GM10266 (cell line): ENCODE data around the gene DIP2C.

Experiments used
- DNase-seq: peaks from one replicate; pipeline ENCODE4 v3.0.0; 2012; ENCODE audit errors: extremely low spot score
- CTCF ChIP-seq: IDR thresholded peaks from 2 replicates; pipeline ENCODE4 v1.5.1; 2012; ENCODE audit warnings: mild to moderate bottlenecking, low read depth; ENCODE audit not compliant: control insufficient read depth, insufficient read depth; ENCODE audit errors: missing control alignments

DIP2C gene

DNA sequence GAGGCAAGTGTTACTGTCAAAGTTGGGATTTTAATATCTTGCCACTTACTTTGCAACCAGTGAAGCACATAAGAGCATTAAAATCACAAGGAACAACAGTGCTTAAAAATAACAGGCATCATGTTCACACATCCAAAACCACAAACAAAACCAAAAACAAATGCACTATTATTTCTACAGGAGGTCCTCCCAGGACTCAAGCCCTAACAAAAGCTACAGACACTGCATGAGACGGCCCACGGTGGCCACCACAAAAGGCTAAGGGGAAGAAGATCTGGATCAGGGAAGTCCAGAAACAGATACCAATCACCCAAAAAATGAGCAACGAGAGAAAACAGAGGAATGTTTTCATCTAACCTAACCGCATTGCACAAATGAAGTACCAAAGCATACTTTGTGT lies 395.8 kb downstream of the DIP2C start:
- no peak for DNase-seq
- no peak for TF ChIP-seq CTCF

- DNase-seq: no peak
- TF ChIP-seq CTCF: no peak
Observed at GRCh38 chr10:290026-290725, 399.3 kb downstream of the DIP2C start.

GRCh38 chr10:289581-289980 lies 399.9 kb downstream of the DIP2C start:
- no peak for TF ChIP-seq CTCF
- DNase-seq: no peak

GRCh38 chr10:288316-289200 lies 400.9 kb downstream of the DIP2C start:
- DNase-seq: no peak
- no peak for TF ChIP-seq CTCF

- DNase-seq: no peak
- no peak for TF ChIP-seq CTCF
Observed at GRCh38 chr10:287814-288213, 401.7 kb downstream of the DIP2C start.

DNA sequence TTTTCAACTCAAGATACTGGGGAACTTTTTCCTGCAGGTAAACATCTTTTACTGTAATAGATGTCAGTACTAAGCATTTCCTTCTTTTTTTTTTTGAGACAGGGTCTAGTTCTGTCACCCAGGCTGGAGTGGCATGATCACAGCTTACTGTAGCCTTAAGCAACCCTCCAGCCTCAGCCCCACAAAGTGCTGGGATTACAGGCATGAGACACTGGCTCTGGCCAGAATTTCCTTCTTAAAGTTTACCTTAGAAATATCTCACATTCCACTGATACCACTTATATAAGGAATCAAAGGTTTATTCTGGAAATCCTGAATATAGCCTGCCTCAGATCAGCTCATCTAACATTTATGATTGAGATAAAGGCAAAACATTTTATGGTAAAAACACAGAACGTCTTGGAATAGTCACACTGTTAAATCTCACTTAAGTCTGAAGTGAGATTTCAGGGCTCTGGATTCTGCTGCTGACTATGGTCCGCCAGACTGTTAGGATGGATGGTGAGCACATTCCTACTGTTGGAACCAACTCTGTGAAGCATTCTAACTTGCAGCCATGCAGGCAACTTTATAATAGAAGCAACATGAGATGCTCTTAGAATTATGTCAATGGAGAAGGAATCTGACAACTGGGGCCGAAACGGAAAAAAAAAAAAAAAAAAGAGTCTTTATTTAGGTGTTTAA lies 402.3 kb downstream of the DIP2C start:
- DNase-seq: no peak
- no peak for TF ChIP-seq CTCF
